Ishikawa (cell line): Measurements from ENCODE around the gene GBA3.

ENCODE experiments used
- EP300 ChIP-seq: IDR thresholded peaks from 2 replicates; pipeline ENCODE4 v1.6.1; 2012; ENCODE audit warnings: borderline replicate concordance
- MAX ChIP-seq: IDR thresholded peaks from 2 replicates; pipeline ENCODE4 v1.6.1; 2012
- RAD21 ChIP-seq: IDR thresholded peaks from 2 replicates; pipeline ENCODE4 v1.6.1; 2012; ENCODE audit warnings: low read depth
- TF ChIP-seq, protein P1 (sequence below): IDR thresholded peaks from 2 replicates; pipeline ENCODE4 v1.6.1; 2012

DNA sequence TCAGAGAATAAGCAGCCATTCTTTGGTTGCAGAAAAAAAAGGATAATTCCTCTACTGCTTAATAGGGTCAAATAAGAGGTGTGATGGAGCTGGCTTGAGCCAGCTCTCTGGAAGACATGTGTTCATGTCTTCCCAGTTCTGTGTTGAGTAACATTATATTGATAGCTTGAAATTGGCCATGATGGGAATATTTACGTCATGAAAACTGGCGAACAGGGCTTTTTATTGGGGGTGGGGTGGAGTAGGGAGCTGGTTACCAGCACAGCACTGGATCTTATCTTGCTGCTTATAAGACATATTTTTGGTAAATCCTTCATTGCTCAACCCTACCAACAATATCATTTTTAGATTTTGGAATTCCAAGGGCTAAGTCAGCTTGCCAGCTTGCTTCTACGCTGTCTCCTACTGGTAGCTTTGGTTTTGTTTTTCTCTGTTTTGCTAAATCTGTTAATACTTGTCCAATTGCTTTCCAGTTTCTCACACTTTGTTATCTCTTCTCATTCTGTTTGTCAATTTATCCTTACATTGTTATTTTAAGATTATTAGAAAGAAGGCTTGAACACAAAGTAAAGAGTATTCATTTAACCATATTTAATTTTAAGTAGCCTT, 25.3 kb upstream of the GBA3 start:
- TF ChIP-seq EP300: no peak
- TF ChIP-seq MAX: no peak
- TF ChIP-seq, protein P1, sequence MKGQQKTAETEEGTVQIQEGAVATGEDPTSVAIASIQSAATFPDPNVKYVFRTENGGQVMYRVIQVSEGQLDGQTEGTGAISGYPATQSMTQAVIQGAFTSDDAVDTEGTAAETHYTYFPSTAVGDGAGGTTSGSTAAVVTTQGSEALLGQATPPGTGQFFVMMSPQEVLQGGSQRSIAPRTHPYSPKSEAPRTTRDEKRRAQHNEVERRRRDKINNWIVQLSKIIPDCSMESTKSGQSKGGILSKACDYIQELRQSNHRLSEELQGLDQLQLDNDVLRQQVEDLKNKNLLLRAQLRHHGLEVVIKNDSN: no peak
- no peak for TF ChIP-seq RAD21
